Inferior parietal cortex (tissue), 1 donor: ENCODE data around the gene BHLHE23.

Experiments used
- DNase-seq: peaks from one replicate; pipeline ENCODE4 v3.0.0-alpha.2; 2016; ENCODE audit errors: extremely low spot score

BHLHE23 gene

DNA sequence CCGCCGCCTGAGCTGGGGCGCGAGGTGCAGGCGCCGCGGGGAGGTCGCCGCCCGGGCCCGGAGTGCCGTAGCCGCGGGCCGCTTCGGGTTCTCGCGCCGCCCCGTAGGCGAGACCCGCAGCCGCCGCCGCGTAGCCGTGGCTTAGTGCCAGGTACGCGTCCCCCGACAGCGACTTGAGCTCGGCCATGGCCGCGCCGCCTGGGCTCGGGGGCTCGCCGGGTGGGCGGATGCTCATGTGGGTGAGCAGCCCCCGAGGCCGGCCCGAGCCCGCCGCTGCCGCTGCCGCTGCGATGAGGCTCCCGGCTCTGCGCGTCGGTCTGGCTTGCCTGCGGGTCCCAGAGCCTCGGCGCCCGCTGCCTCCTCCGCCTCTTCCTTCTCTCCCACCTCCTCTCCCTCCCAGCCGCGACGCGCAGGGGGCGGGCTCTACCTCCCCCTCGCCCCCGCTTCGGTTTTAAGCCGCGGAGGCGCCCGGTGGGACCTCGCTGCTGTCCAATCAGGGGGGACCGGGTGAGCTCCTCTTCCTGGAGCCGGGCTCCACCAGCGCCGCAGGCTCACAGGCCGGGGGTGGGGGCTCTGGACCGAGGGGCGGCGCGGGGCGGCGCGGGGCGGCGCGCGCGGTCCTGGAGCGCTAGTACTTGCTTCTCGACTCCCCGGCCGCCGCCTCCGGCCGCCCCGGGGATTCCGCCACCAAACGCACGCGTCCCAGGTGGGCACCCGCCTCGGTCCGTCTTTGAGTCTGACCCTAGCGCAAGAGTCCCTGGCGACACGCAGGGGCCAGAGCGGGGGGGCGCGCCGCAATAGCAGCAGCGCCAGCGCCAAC, at the start of gene BHLHE23:
Gene BHLHE23 (minus strand): TSS at position 425 of the 820 bp plus-strand sequence. CDS start 190 bp downstream, at position 235.
- no peak for DNase-seq

DNA sequence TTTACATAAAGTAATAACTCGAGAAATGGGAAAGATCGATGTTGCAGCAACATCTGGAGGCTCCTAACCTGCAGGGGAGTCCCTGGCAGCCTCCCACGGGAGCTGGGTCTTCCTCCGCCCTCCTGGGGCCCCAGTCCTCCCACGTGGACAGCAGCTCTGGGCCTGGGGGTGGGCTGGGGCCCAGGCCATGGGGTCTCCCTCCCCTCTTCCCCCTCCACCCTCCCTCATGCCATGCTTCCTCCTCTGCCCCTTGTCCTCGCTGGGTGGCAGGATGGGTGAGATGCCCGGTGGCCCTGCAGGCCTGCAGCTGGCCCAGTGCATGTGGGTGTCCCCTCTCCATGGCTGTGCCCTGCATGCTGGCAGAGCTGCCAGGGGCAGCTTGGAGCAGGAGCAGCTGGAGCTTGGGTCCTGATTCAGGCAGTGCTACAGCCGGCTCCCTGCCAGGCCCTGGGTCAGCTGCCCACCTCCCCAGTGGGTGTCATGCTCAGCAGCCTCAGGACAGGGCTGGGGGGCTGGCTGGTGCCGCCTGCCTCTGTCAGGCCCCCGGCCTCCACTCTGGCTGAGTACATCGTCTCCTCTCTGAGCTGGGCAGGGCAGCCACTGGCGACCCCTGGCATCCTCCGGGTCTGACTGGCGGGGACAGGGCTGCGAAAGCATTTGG, 48.9 kb upstream of the BHLHE23 start:
- no peak for DNase-seq

GRCh38 chr20:63054681-63055240, 48.0 kb upstream of the BHLHE23 start:
- DNase-seq: no peak

DNA sequence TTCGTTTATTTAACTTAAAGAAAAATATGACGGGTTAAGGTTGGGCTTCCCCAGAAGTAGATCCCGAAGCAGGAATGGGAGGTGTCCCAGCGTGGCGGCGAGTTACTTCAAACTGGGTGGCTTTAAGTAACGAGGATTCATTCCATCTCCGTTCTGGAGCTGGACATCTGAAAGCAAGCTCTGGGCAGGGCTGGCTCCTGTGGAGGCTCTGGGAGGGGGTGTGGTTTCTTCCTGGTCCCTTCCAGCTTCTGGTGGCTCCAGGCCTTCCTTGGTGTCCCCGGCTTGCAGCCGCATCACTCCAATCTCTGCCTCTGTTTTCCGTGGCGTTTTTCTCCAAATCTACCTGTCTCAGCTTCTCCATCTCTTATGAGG, 47.3 kb upstream of the BHLHE23 start:
- no peak for DNase-seq

GRCh38 chr20:63053432-63054102, 46.8 kb upstream of the BHLHE23 start:
- DNase-seq: no peak

- no peak for DNase-seq
Observed at GRCh38 chr20:63052571-63053431, 46.0 kb upstream of the BHLHE23 start.

GRCh38 chr20:63051911-63052310, 45.1 kb upstream of the BHLHE23 start:
- DNase-seq: no peak

DNA sequence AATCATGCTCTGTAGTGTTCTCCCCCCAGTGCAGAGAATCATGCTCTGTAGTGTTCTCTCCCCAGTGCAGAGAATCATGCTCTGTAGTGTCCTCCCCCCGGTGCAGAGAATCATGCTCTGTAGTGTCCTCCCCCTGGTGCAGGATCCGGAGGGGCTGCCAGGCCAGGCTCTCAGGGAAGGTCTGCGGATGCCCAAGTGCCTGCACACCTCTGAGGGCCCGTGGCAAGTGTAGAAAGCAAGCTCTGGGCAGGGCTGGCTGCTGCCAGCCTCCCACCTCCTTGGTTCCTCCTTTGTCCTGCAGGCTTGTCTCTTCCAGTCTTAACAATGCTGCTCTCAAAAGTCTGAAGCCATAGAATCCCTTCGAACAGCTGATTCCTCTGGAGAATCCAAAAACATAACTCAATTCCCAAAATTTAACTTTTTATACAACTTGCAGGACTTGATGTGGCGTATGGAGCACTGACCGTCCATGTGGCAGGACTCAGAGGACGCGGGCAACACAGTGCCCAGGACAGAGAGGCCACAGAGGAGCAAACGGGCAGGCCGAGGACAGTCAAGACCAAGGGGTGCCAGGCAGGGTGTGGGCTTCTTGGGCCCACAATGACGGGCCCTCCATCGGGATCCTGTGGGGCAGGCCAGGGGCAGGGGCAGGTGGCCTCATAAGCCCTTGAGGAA, 44.6 kb upstream of the BHLHE23 start:
- DNase-seq: no peak

GRCh38 chr20:63050406-63050805, 43.6 kb upstream of the BHLHE23 start:
- no peak for DNase-seq

DNA sequence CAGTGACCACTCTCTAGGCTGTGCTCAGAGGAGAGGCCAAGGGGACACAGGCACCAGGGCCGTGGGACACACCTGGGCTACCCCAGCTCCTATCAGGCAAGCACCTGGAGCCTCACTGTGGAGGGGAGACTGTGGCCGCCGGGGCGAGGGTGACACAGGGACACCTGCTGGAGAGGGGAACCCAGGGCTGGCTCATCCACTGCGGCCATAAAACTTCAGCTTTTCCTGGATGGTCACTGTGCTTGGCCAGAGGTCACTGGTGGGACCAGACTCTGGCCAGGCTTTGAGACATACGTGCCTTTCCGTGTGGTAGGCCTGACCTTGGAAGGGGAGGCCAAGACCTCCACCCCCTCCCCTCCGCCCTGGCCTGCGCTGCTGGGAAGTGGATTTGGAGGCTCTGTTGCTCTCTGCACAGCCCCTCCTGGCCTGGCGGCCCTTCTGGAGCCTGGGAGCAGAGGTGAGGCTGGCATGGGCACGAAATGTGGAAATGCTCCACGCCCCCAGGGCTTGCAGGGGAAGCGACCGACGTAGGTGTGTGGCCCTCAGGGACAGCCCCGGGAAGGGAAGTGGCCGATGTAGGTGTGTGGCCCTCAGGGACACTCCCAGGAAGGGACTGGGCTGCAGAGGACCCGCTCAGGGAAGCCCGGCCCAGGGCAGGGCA, 42.9 kb upstream of the BHLHE23 start:
- DNase-seq: no peak

DNA sequence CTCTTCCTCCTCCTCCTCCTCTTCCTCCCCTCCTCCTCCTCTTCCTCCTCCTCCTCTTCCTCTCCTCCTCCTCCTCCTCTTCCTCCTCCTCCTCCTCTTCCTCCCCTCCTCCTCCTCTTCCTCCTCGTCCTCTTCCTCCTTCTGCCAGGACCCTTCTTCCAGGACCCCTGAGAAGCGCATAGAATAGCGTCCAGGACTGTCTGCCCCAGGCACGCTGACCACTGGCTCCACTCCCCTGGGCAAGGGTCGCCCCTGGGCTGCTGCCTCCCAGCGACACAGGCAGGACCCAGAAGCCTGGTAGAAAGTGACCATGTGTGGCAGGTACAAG, 42.4 kb upstream of the BHLHE23 start:
- DNase-seq: no peak

GRCh38 chr20:63048516-63049190, 41.9 kb upstream of the BHLHE23 start:
- no peak for DNase-seq

DNA sequence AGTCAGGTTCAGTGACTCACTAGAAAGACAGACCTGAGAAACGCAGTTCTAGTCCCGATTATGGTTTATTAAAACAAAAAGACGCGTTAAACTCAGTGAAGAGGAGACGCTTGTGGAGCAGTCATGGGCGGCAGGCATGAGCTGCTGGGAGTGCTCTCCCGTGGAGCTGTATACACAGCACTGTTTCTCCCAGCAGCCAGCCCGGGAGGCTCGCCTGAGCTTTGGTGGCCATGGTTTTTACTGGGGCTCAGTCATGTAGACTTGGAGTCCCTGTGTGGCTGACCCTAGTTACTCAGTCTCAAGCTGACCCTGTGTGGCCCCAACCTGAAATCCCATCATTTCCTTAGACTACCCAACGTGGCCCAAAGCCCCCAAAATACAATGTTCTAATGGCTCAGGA, 41.2 kb upstream of the BHLHE23 start:
- DNase-seq: no peak

DNA sequence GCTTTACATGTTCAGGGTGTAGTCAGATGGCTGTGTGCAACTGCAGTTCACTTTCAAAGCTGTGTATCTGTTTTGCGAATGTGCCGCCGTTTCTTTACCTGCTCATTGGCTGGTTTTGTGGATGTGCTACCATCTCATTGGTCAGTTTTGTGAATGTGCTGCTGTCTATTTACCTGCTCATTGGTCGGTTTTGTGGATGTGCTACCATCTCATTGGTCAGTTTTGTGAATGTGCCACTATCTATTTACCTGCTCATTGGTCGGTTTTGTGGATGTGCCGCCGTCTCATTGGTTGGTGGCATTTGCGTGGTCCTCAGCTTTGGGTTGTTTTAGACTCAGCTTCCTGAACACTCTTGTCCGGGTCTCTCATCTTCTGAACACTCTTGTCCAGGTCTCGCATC, 40.5 kb upstream of the BHLHE23 start:
- DNase-seq: no peak

DNA sequence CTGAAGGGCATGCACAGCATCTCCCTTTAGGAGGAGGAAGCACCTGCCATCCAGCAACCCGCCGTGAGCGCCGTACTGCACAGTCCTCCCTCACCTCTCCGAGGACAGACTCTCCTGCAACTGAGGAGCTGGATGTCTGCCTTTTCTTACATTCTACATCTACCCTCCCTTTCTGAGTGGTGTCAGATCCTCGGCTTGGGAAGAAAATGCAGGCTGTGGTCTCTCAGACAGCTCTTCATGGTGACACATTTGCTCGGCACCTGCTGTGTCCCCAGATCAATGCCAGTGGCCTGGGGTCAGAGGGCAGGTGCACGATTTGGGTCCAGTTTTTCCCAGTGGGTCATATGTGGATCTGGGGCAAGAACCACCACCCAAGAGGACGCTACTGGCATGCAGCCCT, 40.1 kb upstream of the BHLHE23 start:
- no peak for DNase-seq

DNA sequence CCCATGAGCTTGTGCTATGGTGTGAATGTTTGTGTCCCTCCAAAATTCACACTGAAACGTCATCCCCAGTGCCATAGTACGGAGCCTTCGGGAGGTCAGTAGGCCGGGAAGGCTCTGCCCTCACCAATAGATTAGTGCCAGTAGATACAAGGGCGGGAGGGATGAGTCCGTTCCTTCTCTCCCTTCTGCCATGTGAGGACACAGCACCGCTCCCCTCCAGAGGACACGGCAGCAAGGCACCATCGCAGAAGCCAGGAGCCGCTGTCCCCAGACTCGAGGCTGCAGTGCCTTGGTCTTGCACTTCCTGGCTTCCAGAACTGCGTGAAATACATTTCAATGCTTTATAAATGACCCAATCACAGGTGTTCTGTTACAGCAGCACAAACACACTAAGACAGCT, 39.2 kb upstream of the BHLHE23 start:
- DNase-seq: no peak

GRCh38 chr20:63045401-63045800, 38.6 kb upstream of the BHLHE23 start:
- no peak for DNase-seq

DNA sequence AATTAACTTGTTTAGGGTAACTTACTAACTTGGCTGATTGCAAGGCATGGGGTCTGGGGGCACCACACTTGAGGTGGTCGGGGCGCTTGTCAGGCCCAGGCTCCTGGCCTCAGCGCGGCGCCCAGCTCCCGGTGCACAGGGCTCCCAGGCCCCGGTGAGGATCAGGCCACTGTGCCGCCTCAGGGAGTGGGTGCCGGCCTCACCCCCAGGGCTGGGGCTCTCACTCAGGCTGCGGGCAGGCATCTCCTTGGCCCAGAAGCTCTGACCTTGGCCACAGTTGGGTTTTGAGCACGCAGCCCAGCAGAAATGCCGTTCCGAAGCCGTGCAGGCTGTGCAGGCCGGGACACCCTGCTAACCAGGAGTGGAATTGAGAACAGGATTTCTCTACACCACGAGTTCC, 37.8 kb upstream of the BHLHE23 start:
- DNase-seq: no peak

GRCh38 chr20:63044204-63044600, 37.4 kb upstream of the BHLHE23 start:
- DNase-seq: no peak
